ENCODE measurements around the gene LBHD1. TPM values are rescaled to one million over a fixed set of nuclear protein-coding genes. Genes with fewer than 3 reads are reported as not detected.

The LBHD1 gene
- total RNA-seq, 2 experiments from 2014 or later = 9.3 to 22.3 TPM

DNA sequence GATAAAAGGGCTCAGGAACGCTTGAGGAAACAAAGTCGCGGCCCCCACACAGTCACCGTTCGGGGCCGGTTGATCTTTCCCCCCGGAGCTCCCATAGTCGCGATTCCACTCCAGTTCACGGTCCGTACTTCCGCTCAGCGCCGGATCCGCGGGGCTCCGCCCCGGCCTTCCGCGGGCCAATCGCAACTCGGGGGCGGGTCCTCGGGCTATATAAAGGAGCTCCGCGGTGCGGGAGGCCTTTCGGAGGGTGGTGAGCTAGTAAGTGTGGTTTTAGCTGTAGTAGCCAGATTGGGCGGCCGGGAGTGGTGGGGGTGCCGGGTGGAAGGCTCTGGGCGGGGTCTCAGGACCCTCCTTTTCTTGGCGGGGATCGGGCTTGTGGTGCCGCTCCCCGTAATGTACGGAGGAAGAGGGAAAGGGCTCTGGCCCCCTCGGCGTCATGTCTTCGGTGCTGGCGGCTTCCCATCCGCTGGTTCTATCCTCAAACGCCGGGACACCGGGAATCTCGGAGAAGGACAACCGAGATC, 6.9 kb downstream of the LBHD1 start, which contains the start of the genes C11orf98 and CSKMT:
Gene C11orf98 (minus strand): TSS at position 136 of the 524 bp plus-strand sequence. CDS start 41 bp downstream, at position 95.
Gene CSKMT (plus strand): TSS at position 238 of the 524 bp plus-strand sequence. CDS start 568 bp downstream, outside the sequence.
- Histone ChIP-seq H3K36me3 (ENCODE audit: insufficient read depth, low read length) (peaks cover 65% of the 10 kb centered on the region), H3K27ac (ENCODE audit: low read depth, low read length, poor library complexity, severe bottlenecking) (peak within 1 kb of the TSS; percentile 94), H3K4me2 (ENCODE audit: low read length) (peak within 1 kb of the TSS; percentile 89), H3K79me2 (ENCODE audit: insufficient read depth, low read depth, low read length) (peaks cover 60% of the 10 kb centered on the region), H3K9me2 (ENCODE audit: insufficient read depth, low read length) (no peaks in the 10 kb centered on the region), H2AFZ (ENCODE audit: low read length) (peak within 1 kb of the TSS; percentile 19; the same call in 1 of the 2 replicates), H4K20me1 (ENCODE audit: insufficient read depth, low read length) (peaks cover 6% of the 10 kb centered on the region; the same call in 1 of the 2 replicates), H3K4me1 (ENCODE audit: insufficient read depth, low read length, poor library complexity, severe bottlenecking) (peaks cover 40% of the 10 kb centered on the region), H3K9me3 (ENCODE audit: low read length) (no peaks in the 10 kb centered on the region), H3K4me3 (ENCODE audit: low read depth, low read length, poor library complexity, severe bottlenecking) (peak within 1 kb of the TSS; percentile 86)
- CTCF ChIA-PET (ENCODE audit: unreplicated experiment) = interaction anchor here (0.6 to 1.4 kb wide), 4 partner anchors 16 to 122 kb away, joined by 3 read pairs; no protein-coding TSS in a partner anchor
- TSS peak; percentile 95 for BruUV-seq (replicated peaks)
- POLR2A ChIA-PET = interaction anchor here (0.8 to 8.3 kb wide), 24 partner anchors 9 to 197 kb away, joined by 3 to 159 read pairs (median 6); partner anchors contain the start of genes B3GAT3, EEF1G, GANAB and HNRNPUL2
- intact Hi-C loops (cut with micrococcal nuclease; ENCODE audit: unreplicated experiment) = loop anchor here (1.0 to 5.0 kb wide), 4 partner anchors 12 to 73 kb away; partner anchors contain the start of genes EML3, INTS5, MTA2 and ROM1
- peak; percentile 94 for DNase-seq (ENCODE audit: low spot score)
- TF ChIP-seq, protein P1, sequence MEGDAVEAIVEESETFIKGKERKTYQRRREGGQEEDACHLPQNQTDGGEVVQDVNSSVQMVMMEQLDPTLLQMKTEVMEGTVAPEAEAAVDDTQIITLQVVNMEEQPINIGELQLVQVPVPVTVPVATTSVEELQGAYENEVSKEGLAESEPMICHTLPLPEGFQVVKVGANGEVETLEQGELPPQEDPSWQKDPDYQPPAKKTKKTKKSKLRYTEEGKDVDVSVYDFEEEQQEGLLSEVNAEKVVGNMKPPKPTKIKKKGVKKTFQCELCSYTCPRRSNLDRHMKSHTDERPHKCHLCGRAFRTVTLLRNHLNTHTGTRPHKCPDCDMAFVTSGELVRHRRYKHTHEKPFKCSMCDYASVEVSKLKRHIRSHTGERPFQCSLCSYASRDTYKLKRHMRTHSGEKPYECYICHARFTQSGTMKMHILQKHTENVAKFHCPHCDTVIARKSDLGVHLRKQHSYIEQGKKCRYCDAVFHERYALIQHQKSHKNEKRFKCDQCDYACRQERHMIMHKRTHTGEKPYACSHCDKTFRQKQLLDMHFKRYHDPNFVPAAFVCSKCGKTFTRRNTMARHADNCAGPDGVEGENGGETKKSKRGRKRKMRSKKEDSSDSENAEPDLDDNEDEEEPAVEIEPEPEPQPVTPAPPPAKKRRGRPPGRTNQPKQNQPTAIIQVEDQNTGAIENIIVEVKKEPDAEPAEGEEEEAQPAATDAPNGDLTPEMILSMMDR (conservative IDR thresholded peaks at IDR 0.05; ENCODE audit: low read length) = no peak
- TF ChIP-seq EZH2phosphoT487 (IDR thresholded peaks at IDR 0.05; ENCODE audit: borderline replicate concordance, low read depth, low read length) = no peak

DNA sequence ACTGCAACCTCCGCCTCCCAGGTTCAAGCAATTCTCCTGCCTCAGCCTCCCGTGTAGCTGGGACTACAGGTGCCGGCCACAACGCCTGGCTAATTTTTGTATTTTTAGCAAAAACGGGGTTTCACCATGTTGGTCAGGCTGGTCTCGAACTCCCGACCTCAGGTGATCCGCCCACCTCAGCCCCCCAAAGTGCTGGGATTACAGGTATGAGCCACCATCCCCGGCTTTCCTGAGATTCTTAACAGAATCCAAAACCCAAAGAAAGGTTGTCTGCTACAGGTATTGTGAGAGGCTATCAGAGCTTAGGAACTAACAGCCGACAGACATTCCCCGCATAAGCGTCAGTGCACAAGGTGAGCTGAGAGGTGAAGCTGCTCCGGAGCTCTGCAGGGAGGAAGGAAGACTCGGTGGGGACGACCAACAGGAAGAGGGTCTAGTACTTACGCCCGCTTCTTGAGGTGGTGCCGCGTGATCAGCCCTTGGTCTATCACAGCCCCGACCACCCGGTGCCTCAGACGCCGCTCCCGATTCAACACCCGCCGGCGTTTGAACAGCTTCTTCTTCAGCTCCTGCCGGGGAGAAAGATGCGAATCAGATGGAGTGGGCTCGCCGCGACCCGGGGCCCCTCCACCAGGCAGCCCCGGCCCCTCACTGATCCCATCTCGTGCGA, 7.5 kb downstream of the LBHD1 start:
- TF ChIP-seq, protein P1 (conservative IDR thresholded peaks at IDR 0.05; ENCODE audit: low read length) = no peak
- no peak for TF ChIP-seq EZH2phosphoT487 (IDR thresholded peaks at IDR 0.05; ENCODE audit: borderline replicate concordance, low read depth, low read length)
- ChIA-PET CTCF (ENCODE audit: unreplicated experiment) (interaction anchor here (0.6 to 1.4 kb wide), 3 partner anchors 16 to 63 kb away, joined by 3 to 4 read pairs (median 3); partner anchors contain the start of gene HNRNPUL2), POLR2A (interaction anchor here (0.6 to 8.3 kb wide), 24 partner anchors 10 to 209 kb away, joined by 3 to 159 read pairs (median 6); partner anchors contain the start of genes B3GAT3, EEF1G, GANAB and HNRNPUL2)
- Histone ChIP-seq H2AFZ (ENCODE audit: low read length) (peak overlapping the region; percentile 19; the same call in 1 of the 2 replicates), H3K9me3 (ENCODE audit: low read length) (no peaks in the 10 kb centered on the region), H3K9me2 (ENCODE audit: insufficient read depth, low read length) (no peaks in the 10 kb centered on the region), H3K79me2 (ENCODE audit: insufficient read depth, low read depth, low read length) (peaks cover 58% of the 10 kb centered on the region), H3K36me3 (ENCODE audit: insufficient read depth, low read length) (peaks cover 66% of the 10 kb centered on the region), H3K27ac (ENCODE audit: low read depth, low read length, poor library complexity, severe bottlenecking) (peak overlapping the region; percentile 94), H3K4me3 (ENCODE audit: low read depth, low read length, poor library complexity, severe bottlenecking) (peak overlapping the region; percentile 86), H4K20me1 (ENCODE audit: insufficient read depth, low read length) (peaks cover 6% of the 10 kb centered on the region; the same call in 1 of the 2 replicates), H3K4me1 (ENCODE audit: insufficient read depth, low read length, poor library complexity, severe bottlenecking) (peaks cover 34% of the 10 kb centered on the region), H3K4me2 (ENCODE audit: low read length) (peak overlapping the region; percentile 89)
- BruUV-seq (replicated peaks) = TSS peak; percentile 51
- peak; percentile 85 for DNase-seq (ENCODE audit: low spot score)
- intact Hi-C loops (cut with micrococcal nuclease; ENCODE audit: unreplicated experiment) = loop anchor here (1.0 to 5.0 kb wide), 4 partner anchors 11 to 72 kb away; partner anchors contain the start of genes EML3, INTS5, MTA2 and ROM1
